ENCODE data around the gene LRIG3. TPM values are rescaled to one million over a fixed set of nuclear protein-coding genes. Genes with fewer than 3 reads are reported as not detected.
"Not testable (repeated sequence)": the region's sequence is repeated elsewhere in the genome, so short reads cannot be mapped to it uniquely, and the experiment has no call there.

Gene LRIG3
- polyA plus RNA-seq, 4 donors: 30.9 to 37.8 (median 36.1) TPM

- no peak for DNase-seq (ENCODE audit: low read depth in 4 of 4, low spot score in 2 of 4)
Measured at GRCh38 chr12:58907391-58907790, 12.9 kb downstream of the LRIG3 start.

- no peak for DNase-seq (ENCODE audit: low read depth in 4 of 4, low spot score in 2 of 4)
Measured at GRCh38 chr12:58906917-58907316, 13.4 kb downstream of the LRIG3 start.

GRCh38 chr12:58905422-58905821 lies 14.9 kb downstream of the LRIG3 start:
- no peak for DNase-seq (ENCODE audit: low read depth in 4 of 4, low spot score in 2 of 4)

- DNase-seq (ENCODE audit: low read depth in 4 of 4, low spot score in 2 of 4): not testable (repeated sequence)
Measured at GRCh38 chr12:58902726-58903125, 17.6 kb downstream of the LRIG3 start.

GRCh38 chr12:58901664-58902063 lies 18.6 kb downstream of the LRIG3 start:
- DNase-seq (ENCODE audit: low read depth in 4 of 4, low spot score in 2 of 4): no peak

GRCh38 chr12:58897969-58898368 lies 22.3 kb downstream of the LRIG3 start:
- DNase-seq (ENCODE audit: low read depth in 4 of 4, low spot score in 2 of 4): no peak

- no peak for DNase-seq (ENCODE audit: low read depth in 4 of 4, low spot score in 2 of 4)
Measured at GRCh38 chr12:58896278-58896677, 24.0 kb downstream of the LRIG3 start.

- DNase-seq (ENCODE audit: low read depth in 4 of 4, low spot score in 2 of 4): no peak
Measured at GRCh38 chr12:58895053-58895452, 25.3 kb downstream of the LRIG3 start.

GRCh38 chr12:58894040-58894439 lies 26.3 kb downstream of the LRIG3 start:
- DNase-seq (ENCODE audit: low read depth in 4 of 4, low spot score in 2 of 4): no peak

GRCh38 chr12:58893495-58893894 lies 26.8 kb downstream of the LRIG3 start:
- no peak for DNase-seq (ENCODE audit: low read depth in 4 of 4, low spot score in 2 of 4)

GRCh38 chr12:58889557-58889956 lies 30.7 kb downstream of the LRIG3 start:
- no peak for DNase-seq (ENCODE audit: low read depth in 4 of 4, low spot score in 2 of 4)

GRCh38 chr12:58888131-58888783 lies 32.0 kb downstream of the LRIG3 start:
- DNase-seq (ENCODE audit: low read depth in 4 of 4, low spot score in 2 of 4): peak in 2 of 4 donors; percentile 18 to 40

GRCh38 chr12:58887068-58887467 lies 33.2 kb downstream of the LRIG3 start:
- DNase-seq (ENCODE audit: low read depth in 4 of 4, low spot score in 2 of 4): no peak

- no peak for DNase-seq (ENCODE audit: low read depth in 4 of 4, low spot score in 2 of 4)
Measured at GRCh38 chr12:58886474-58886873, 33.8 kb downstream of the LRIG3 start.

GRCh38 chr12:58884916-58885315 lies 35.4 kb downstream of the LRIG3 start:
- no peak for DNase-seq (ENCODE audit: low read depth in 4 of 4, low spot score in 2 of 4)

- no peak for DNase-seq (ENCODE audit: low read depth in 4 of 4, low spot score in 2 of 4)
Measured at GRCh38 chr12:58883576-58884334, 36.5 kb downstream of the LRIG3 start.

- DNase-seq (ENCODE audit: low read depth in 4 of 4, low spot score in 2 of 4): no peak
Measured at GRCh38 chr12:58882826-58883225, 37.5 kb downstream of the LRIG3 start.

GRCh38 chr12:58881816-58882215 lies 38.5 kb downstream of the LRIG3 start:
- no peak for DNase-seq (ENCODE audit: low read depth in 4 of 4, low spot score in 2 of 4)

- DNase-seq (ENCODE audit: low read depth in 4 of 4, low spot score in 2 of 4): no peak
Measured at GRCh38 chr12:58880639-58881038, 39.7 kb downstream of the LRIG3 start.

GRCh38 chr12:58877243-58877743 lies 43.0 kb downstream of the LRIG3 start:
- no peak for DNase-seq (ENCODE audit: low read depth in 4 of 4, low spot score in 2 of 4)

GRCh38 chr12:58873496-58873895 lies 46.8 kb downstream of the LRIG3 start:
- DNase-seq (ENCODE audit: low read depth in 4 of 4, low spot score in 2 of 4): no peak

GRCh38 chr12:58871556-58871955 lies 48.7 kb downstream of the LRIG3 start:
- DNase-seq (ENCODE audit: low read depth in 4 of 4, low spot score in 2 of 4): no peak
